NCI-H1105 (cell line): ENCODE results near the gene NLRP3.

ENCODE experiments used
- DNase-seq: peaks from one replicate; lab custom pipeline; 2025; lab: John Stamatoyannopoulos, UW

NLRP3 gene

DNA sequence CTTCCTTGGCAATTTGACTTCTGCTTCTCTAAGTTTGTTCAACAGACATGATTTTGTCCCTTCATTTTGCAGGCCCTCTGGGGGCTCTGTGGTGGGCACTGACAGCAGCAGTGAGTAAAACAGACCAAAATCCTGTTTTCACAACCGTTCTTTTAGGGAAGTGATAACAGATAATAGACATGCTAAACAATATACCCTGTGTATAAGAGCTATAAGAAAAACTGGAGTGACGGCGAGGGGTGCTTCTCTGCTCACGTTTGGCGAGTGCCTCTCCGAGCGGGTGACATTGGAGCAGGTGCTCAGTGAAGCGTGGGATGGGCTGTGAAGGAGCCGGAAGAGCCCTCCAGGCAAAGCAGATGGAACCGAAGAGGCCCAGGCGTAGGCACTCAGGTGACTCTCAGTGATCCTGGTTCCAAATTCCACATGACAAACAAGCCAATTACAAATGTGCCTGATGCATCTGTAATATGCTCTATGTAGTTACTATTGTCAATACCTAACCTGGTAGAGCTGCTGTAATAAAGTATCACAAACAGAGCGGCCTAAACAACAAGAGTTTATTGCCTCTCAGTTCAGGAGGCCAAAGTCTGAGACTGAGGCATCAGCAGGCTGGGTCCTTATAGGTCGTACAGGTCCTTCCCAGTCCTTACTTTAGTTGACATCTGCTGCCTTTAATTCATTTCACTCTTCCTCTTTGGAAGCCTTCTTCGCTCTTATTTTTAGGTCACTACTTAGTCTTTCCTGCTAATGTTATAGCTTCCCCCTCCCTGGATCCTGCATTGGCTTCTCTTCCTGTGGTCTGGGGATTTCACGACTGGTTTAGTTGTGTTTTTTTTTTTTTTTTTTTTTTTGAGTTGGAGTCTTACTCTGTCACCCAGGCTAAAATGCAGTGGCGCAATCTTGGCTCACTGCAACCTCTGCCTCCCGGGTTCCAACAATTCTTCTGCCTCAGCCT is 21.9 kb downstream of the NLRP3 start:
- no peak for DNase-seq

DNA sequence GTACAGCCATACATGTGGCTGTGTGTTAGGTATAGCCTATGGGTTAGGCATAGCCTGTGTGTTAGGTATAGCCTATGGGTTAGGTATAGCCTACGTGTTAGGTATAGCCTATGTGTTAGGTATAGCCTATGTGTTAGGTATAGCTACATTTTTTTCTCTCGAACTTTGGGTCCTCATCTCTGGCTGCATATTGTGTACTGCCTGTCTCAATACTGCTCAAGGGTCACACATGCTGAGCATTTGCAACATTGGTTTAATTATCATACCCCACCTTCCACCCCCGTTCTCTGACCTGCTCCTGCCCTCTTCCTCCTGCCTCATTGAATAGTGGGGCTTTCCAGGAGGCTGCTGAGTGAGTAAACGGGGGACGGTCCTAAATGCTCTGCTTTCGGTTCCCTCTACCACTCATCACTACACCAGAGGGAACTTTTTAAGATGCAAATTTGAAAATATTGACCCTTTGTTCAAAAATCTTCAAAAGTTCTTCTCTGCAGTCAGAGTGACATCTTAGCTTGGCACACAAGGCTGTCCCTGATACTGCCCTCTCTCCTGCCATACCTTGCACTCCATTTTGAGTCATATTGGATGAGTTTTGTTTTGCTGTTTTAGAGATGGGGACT is 24.1 kb downstream of the NLRP3 start:
- DNase-seq, result no peak

DNA sequence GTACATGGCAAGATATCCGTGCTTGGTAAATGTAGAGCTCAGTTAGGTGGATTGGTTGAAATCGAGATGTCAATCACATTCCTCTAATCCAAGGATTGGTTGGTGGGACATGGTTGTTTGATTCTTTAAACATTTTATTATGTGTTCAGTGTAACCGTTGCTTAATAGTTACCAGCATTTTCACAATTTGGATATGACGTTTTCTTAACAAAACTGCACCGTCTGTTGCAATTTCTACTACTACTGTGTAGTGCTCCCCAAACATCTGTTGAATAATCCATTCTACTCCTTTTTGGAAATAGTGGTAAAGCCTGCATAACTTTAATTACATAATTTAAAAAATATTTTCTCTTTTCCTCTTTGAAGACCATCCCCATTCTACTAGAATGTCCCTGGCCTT is 25.6 kb downstream of the NLRP3 start:
- no peak for DNase-seq

DNA sequence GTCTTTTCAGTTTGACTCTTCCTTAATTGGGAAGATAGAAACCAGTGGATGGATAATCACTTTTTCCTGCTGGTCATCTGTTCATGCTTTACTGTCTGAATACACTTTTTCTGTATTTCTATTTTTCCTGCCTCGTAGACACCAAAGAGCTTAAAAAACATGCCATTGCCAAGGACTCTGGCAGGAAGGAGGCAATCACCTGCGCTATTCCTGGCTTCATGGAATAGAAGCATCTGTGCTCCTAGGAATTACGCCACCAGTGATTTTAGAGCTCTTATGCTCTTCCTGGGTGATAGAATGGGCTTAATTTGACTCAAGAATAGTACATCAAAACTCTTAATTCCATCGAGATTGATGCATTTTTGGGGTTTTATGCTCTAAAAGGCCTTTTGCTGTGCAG is 26.2 kb downstream of the NLRP3 start:
- no peak for DNase-seq

DNA sequence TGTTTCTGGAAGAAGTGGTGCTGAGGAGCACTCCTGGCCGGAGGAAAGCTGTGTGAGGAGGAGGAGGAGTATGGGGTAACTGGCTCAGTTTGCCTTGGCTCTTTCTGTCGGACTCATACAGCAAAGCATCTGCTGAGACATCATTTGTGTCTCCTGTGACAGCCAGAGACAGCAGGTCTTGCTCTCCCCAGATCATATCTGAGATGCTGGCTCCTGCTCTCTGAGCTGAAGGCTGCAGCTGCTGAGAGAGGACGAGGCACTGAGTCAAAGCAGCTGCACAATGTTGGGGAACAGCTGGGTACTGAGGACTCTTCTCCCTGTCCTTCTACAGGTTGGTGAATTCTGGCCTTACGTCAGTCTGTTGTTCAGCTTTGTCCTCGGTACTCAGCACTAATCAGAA is 27.7 kb downstream of the NLRP3 start:
- DNase-seq, result no peak

DNA sequence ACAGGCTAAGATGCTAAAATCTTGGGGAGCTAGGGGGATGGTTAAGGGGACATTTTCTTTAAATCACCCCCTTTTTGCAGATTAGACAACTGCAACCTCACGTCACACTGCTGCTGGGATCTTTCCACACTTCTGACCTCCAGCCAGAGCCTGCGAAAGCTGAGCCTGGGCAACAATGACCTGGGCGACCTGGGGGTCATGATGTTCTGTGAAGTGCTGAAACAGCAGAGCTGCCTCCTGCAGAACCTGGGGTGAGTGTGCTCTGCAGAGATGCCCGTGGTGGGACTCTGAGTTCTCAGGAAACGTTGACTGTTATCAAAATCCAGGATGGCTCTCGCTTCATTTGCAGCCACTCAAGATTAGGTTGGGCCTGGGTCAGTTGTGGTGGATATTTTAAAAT is 28.6 kb downstream of the NLRP3 start:
- DNase-seq, result no peak

DNA sequence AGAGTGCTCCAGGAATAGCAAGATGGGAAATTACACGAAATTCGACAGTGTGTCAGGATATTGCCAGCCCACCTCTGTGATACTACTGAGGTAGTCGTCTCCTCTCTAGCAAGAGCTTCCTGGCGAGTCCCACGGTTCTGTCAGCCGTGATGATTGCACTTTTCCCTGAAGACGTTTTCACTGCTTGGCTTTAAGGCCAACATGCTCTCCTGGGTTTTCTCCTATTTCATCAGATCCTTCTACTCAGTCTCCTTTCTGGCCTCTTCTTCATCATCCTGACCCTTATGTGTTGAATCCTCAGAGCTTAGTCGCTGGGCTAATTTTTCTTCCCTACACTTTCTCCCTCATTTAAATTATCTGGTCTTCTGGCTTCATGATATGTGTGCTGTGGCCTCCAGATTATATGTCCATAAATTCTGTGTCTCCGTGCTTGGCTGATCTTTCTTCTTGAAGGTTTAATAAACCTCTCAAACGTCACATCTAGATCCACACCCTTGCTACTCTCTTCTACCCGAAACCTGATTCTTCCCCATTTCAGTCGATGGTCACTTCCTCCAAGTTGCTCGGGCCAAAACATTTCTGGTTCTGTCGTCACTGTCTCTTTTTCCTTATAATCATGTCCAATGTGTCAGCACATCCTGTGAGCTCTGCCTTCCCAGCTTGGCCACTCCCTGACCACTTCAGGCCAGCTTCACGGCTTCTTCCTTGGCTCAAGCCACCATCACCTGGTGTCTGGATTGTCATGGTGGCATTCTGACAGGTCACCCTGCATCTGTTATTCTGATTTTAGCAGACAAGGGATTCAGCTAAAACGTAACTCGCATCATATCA is 29.8 kb downstream of the NLRP3 start:
- DNase-seq, result no peak

DNA sequence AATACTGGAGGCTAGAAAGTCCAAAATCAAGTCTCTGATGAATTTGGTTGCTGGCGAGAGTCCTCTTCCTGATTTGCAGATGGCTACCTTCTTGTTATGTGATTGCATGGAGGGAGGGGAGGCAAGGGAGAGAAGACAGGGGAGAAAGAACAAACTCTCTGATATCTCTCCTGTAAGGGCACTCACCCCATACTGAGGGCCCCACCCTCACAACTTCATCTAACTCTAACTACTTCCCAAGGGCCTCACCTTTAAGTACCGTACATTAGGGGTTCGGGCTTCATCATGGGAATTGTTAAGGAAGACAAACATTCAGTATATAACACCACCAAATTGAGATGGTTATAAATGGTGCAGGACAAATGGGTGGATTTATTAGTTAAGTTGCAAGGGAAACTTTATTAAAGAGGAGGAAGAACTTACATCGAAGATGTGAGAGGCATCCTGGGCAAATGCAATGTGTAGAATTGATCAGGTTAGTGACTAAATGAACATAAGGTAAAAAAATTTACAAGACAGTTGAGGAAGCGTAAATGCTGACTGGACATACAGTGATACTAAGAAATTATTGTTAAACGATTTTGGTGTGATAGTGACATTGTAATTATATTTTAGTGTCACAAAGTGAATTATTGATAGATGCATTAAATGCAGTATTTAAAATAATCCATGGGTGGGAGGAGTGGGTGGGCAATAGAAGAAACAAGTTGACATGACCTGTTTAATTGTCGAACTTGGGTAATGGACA is 31.4 kb downstream of the NLRP3 start:
- DNase-seq, result no peak

DNA sequence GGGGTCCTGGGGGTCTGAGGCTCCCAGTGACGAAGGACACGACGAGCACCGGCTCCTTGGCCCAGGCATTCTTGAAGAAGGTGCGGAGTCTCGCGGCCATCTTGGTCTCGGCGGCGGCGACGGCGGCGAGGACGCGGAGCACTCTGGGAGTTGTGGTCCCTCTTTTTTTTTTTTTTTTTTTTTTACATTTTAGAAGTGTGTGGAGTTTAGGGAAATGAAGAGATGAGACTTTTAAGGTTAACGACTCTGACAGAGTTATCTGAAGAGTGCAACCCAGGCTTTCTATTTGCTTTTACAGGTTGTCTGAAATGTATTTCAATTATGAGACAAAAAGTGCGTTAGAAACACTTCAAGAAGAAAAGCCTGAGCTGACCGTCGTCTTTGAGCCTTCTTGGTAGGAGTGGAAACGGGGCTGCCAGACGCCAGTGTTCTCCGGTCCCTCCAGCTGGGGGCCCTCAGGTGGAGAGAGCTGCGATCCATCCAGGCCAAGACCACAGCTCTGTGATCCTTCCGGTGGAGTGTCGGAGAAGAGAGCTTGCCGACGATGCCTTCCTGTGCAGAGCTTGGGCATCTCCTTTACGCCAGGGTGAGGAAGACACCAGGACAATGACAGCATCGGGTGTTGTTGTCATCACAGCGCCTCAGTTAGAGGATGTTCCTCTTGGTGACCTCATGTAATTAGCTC is 32.3 kb downstream of the NLRP3 start:
- peak; percentile 5 for DNase-seq

DNA sequence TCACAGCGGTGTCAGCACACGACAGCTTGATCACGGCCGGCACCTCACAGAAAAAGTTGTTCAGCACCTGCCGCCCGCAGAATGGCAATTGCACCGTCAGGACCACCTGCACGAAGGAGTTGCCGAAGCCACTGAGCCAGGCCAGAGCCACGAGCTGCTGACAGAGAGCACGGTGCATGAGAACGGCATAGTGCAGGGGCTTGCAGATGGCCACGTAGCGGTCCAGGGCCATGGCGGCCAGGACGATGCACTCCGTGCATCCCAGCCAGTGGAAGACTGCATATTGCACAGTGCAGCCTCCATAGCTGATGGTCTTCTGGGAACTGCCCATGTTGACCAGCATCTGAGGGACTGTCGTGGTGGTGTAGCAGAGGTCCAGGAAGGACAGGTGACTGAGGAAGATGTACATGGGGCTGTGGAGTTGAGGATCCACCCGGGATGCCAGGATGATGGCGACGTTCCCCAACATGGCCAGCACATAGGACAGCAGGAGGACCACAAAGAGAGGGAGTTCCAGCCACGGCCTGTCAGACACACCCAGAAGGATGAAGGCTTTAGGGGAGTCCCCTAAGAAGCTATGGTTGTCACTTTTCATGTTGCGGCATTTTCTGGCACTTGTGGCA is 35.5 kb downstream of the NLRP3 start:
- DNase-seq, result no peak

DNA sequence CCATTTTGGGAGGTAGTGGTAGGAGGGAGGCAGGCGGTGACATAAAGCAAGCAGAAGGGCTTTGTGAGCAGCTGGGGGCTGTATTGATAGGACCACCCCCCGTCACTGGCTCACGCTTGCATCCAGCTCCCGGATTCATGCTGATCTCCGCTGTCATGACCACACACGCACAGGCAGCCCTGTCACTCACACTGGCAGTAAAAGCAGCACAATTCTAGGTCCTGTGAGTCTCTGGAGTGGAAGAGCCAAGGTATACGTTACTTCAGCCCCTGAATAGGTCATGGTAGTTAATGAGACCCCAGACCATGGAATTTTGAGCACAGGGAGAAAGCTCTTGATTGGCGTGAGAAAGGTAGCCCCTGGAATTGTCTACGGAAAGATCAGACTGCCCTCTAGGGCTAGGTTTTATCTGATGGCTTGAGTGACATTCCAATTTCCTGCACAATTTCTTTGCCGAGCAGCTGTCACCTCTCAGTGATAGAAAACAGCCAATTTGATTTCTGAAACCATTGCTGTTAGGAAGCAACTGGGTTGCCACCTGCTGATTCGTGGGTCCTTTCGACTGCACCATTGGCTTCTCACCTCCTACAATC is 36.6 kb downstream of the NLRP3 start:
- DNase-seq, result no peak

DNA sequence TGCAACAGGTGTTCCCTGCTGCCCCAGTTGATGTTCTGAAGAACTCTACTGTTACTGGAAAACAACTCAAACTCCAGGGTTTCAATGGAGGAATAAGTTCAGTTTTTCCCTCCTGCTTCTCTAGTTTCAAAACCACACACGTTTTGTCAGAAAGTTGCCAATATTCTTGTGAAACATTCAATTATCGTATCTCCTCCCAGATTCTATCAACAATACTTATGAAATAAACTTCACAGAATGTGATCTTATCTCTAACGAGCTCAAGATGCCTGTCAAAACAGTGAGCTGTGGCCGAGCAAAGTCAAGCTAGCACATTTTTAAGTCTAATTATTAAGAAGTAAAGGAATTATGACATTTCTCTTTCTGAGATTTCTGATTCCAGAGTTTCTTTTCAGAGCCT is 37.3 kb downstream of the NLRP3 start:
- DNase-seq, result no peak

DNA sequence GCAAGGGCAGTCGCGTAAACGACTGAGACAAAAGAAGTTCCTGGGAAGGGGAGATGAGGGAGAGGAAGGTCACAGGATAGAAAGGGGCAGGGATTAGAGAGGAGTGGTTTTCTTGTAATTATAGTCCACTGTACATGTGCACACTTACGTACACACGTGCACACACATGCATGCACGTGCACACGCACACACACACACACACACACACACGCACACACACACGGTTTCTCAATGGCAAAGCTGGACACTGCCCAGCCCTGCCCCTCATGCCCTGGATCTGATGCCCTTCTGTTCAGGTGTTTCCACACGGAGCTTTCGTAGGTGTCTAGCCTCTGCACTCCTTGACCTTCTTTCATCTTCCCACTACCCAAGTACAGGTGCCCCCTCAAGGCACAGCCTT is 38.0 kb downstream of the NLRP3 start:
- DNase-seq, result no peak

DNA sequence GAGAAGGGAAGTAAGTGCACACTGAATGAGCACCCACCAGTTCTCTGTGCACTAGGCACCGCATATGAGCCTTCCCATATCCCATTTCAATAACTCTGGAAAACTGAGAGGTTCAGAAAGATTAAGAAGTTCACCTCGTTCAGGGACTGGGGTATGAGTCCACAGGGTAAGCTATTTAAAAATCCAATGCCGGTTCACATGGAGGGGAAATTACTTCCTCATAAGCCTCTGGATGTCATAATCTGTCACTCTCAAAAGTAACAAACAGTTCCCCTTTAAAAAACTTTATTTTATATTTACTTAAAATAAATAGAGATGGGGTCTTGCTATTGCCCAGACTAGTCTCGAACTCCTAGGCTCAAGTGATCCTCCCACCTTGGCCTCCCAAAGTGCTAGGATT is 40.0 kb downstream of the NLRP3 start:
- DNase-seq, result no peak

DNA sequence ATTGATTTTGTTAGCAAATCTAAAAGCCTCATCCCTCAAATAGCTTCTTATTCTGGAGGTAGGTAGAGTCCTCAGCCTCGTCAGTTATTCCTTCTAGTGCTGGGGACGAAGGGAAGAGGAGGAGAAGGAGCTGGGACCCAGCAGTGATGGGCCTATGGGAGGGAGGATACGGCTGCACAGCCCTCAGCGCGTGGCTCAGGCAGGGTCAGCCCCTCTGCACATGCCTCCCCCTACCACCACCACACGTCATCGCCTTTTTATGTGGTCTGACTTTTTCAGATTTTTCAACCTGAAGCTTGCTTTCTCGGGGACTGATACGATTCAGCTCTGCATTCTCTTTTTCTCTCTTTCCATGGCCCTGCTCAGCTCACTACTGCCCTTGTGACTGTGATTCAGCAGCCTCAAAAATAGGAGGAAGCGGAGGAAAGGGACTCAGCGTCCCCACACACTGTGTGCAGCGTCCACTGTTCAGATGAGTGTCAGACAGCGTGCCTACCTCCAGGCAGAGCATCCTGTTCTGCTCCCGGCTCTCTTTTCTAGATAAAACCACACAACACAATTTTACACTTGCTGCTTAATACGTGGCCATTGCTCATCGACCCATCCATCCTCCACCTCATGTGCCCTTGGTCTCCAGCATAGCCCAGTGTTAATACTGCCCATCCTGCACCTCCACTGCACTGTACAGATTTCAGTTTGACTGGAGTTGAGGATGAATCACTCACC is 41.1 kb downstream of the NLRP3 start:
- DNase-seq, result no peak

DNA sequence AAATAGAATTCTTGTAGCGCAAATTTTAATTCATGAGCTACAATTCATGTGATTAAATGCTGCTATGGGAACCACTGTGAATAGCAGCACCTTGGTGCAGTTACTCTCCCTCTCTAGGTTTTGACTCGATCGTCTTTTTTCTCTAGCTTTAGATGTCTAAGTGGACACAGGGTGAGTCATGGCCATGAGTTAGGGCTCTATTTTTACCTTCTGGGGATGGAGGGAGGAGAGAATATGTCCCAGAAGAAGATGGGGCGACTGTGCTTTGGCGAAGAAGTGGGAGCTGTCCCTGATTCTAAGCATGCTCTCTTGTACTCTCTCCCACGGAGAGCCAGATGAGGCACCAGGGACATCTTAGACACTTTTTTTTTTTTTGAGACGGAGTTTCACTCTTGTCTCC is 43.5 kb downstream of the NLRP3 start:
- DNase-seq, result no peak

DNA sequence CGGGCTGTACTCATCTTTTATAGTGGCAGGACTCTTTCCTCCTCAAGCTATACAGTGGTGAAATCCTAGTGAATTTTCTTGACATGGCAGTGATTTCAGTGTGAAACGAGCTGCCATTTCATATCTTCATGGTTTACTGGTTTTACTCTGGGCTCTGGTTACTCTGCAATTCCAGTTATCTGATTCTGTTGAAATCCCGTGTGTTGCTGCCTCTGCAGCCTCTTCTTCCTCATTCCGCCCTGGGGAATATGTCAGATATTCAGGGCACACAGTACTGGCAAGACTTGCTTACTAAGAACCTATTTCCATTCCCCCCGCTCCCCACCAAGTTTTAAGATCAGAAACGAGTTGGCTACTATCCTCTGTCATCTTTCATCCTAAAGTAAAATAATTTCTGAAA is 49.8 kb downstream of the NLRP3 start:
- DNase-seq, result no peak

DNA sequence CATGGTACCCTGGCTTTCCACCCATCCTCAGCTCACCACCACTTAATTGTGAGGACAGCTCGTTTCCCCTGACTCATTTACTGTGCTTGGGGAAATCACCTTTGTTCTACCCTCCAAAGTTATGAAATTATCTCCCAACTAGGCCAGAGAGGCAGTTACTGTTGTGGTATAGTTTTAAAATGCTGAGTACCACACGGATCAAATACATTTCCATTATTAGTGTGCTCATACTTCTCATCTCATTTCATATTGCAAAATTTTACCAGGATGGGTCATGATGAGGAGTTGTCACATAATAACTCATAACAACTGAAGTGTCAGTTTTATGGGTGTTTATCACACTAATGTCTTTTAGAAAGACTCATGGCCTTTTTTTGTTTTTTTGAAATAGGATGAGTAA is 51.2 kb downstream of the NLRP3 start:
- no peak for DNase-seq

DNA sequence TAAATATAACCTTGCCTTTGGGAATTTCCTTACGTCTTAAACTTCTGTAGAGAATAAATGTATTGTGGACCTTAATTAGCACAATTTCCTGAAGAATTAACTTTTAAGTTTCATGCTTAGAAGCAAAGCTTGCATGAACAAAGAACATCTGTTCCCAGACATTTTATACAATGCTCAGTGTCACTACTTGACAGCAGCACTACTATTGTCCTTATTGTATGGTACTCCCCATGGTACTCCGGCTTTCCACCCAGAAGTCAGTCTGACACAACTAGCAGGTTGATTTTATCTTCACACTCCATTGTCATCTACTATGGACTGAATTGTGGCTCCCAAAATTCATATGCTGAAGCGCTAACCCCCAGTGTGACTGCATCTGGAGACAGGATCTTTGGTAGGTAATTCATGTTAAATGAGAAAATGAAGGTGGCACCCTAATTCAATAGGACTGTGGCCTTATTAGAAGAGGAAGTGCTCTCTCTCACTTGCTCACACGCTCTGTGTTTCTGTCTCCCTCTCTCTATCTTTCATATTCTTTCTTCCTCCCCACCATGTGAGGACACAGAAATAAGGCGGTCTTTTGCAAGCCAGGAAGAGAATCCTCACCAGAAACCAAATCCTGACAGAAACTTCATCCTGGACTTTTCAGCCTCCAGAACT is 52.6 kb downstream of the NLRP3 start:
- DNase-seq, result no peak
